GM21576 (cell line): ENCODE data around the gene RFX1.
"Not testable (repeated sequence)": the region's sequence is repeated elsewhere in the genome, so short reads cannot be mapped to it uniquely, and the experiment has no call there.

Experiments used
- ATAC-seq: cut with Tn5 transposase; IDR thresholded peaks from one replicate; pipeline ENCODE4 v1.9.1; 2021; ENCODE audit warnings: mild to moderate bottlenecking, moderate library complexity; ENCODE audit not compliant: unreplicated experiment

The RFX1 gene

DNA sequence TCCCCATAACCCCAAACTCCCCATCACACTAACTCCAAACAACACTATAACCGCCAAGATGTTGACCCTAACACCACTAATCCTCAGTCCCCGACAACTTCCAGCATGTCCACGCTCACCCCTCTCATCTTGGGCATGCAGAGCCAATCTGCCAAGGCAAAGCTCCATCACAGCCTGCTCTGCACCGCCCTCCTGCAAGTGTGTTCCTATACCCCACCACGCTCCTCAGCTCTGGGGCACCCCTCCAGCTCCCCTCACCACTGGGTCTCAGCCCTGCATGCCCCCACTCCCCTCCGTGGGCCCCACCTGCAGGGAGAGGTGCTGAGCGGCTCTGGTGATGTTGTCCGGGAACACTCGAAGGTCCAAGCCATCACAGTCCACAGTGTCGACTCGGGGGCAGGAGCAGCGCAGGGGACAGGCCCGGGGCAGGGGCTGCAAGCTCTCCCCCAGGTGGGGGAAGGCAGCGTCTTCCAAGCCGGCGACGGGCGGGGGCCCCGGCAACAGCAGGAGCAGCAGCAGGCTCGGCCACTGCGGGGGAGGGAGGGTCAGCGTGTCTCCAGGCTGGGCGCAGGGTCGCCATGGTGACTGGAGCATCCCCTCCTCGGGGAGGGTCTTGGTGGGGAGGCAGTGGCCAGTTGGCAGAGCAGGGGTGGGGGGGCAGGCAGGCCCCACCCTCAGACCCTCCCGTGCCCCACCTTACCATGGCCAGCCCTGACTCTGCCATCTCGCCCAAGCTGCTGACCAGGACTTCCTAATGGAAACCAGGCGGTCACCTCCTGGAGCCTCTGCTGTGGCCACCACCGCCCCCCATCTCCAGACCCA lies 68.4 kb downstream of the RFX1 start:
- ATAC-seq: no peak

DNA sequence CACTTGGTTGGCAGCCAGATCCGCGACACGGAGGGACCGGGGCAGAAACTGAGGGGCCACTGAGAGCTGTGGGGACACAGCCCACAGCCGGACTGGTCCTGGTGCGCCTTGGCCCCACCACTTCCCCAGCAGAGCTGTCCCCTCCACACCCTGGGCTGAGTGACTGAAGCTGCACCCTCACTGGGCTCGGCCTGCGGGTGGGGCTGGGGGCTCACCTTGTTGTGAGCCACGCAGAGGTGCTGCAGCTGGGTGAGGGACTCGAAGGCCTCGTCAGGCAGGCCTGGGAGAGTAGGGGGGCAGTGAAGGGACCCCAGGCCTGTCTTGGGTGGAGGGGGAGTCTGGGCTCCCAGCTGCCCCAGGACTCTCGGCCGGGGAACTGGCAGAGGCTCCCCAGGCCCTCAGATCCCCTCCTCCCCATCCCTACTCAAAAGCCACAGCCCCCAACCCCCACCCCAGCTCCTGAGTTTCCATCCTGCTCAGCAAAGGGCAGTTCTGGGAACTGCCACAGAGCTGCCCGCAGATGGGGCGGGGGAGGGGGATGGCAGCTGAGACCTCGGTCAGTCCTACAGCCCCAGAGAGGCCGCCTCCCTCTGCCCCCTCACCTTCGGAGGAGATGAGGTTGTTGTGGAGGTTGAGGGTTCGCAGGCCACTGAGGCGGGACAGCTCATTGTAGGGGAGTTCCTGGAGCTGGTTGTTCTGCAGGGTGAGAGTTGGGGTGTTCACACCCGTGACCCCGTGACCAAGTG lies 70.2 kb downstream of the RFX1 start:
- no peak for ATAC-seq

GRCh38 chr19:13934785-13935109 lies 71.4 kb downstream of the RFX1 start:
- ATAC-seq: no peak

GRCh38 chr19:13932911-13933393 lies 73.2 kb downstream of the RFX1 start:
- no peak for ATAC-seq

DNA sequence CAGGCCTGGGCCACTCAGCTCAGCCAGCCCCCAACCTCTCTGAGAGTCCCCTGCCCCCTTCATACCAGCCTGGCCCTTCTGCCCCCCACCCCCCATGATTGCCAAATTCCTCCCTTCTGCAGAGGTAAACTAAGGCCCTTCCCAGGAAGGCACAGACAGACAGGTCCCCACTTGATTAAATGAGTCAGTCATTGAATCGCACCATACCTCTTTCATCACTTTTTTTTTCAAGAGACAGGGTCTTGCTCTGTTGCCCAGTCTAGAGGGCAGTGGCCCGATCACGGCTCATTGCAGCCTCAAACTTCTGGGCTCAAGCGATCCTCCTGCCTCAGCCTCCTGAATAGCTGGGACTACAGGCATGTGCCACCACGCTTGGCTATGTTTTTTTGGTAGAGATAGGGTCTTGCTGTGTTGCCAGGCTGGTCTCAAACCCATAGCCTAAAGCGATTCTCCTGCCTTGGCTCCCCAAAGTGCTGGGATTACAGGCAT lies 73.9 kb downstream of the RFX1 start:
- no peak for ATAC-seq

- ATAC-seq: no peak
Measured at GRCh38 chr19:13931391-13932148, 74.5 kb downstream of the RFX1 start.

- ATAC-seq: no peak
Measured at GRCh38 chr19:13930402-13930801, 75.7 kb downstream of the RFX1 start.

GRCh38 chr19:13929956-13930355 lies 76.2 kb downstream of the RFX1 start:
- no peak for ATAC-seq

- no peak for ATAC-seq
Measured at GRCh38 chr19:13929340-13929739, 76.8 kb downstream of the RFX1 start.

DNA sequence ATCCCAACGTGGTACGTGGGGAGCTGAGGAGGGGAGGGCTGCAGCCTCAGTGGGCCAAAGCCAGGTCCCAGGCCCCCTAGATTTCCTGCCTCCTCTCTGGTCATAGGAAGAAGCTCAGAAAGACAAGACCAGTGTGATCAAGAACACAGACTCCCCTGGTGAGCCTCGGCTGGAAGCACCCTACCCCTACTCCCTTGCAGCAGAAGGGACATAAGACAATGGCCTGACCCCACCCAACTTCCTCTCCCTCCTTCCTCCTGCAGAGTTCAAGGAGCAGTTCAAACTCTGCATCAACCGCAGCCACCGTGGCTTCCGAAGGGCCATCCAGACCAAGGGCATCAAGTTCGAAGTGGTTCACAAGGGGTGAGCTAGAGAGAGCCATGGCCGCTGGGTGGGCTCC lies 79.4 kb downstream of the RFX1 start:
- no peak for ATAC-seq

DNA sequence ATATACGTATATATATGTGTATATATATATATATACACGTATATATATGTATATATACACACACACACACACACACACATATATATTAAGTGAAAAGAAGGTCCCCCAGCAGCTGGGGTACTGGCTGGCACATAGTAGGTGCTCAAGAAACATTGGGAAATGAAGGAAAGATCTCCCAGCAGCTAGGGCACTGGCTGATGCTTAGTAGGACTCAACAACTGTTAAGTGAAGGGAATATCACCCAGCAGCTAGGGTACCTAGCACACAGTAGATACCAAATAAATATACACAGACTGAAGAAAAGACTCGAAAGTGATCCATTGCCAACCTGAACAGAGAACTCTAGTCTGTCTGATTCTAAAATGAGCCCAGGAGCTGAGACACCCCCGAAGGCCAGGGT lies 80.1 kb downstream of the RFX1 start:
- no peak for ATAC-seq

- no peak for ATAC-seq
Measured at GRCh38 chr19:13923194-13923987, 82.7 kb downstream of the RFX1 start.

GRCh38 chr19:13922118-13922517 lies 84.0 kb downstream of the RFX1 start:
- not testable (repeated sequence) for ATAC-seq

GRCh38 chr19:13920940-13921747 lies 85.0 kb downstream of the RFX1 start:
- no peak for ATAC-seq

DNA sequence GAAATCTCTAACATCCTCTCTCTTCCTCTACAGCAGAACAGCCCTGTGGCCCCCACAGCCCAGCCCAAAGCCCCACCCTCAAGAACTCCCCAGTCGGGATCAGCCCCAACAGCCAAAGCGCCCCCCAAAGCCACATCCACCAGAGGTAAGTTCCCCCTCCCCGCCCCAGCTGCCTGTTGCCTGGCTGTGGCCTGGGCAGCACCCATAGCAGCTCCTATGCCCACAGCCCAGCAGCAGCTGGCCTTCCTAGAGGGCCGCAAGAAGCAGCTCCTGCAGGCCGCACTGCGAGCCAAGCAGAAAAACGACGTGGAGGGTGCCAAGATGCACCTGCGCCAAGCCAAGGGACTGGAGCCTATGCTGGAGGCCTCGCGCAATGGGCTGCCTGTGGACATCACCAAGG lies 85.6 kb downstream of the RFX1 start:
- ATAC-seq: no peak

DNA sequence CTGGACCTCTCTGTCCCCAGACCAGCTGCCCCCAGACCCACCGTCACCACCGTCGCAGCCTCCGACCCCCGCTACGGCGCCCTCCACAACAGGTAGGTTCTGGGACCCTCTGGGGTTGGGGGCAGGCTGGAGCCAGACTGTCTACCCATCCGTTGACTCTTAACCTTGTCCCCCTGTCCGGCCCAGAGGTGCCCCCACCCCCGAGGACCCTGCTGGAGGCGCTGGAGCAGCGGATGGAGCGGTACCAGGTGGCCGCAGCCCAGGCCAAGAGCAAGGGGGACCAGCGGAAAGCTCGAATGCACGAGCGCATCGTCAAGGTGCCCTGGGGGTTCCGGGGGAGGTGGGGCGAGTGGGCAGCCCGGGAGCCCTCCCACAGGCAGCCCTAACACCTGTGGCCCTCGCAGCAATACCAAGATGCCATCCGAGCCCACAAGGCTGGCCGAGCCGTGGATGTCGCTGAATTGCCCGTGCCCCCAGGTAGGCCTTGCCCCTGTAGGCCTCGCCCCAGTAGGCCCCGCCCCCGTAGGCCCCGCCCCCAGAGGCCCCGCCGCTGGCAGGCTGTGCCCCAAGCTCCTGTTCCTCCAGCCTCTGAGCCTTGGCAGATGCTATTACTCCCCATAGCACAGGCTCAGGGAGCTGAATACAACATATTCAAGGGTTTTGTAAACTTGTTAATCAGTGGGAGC lies 87.3 kb downstream of the RFX1 start:
- ATAC-seq: no peak

DNA sequence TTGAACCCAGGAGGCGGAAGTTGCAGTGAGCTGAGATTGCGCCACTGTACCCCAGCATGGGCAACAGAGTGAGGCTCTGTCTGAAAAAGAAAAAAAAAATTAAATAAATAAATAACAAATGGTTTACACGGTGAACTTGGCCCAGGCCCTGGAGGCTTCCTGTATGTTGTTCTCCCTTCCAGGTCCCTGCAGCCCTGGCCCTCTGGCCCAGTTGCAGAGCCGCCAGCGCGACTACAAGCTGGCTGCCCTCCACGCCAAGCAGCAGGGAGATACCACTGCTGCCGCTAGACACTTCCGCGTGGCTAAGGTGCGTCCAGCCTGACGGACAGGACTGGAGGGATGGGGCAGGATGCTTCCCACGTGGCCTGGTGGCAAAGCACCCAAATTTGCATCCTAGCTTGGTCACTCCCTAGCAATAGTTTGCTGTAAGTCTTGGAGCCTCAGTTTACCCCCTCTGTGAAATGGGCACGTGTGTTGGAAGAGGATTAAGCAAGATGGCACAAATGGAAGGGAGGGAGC lies 88.2 kb downstream of the RFX1 start:
- no peak for ATAC-seq

GRCh38 chr19:13914777-13915176 lies 91.3 kb downstream of the RFX1 start:
- no peak for ATAC-seq

DNA sequence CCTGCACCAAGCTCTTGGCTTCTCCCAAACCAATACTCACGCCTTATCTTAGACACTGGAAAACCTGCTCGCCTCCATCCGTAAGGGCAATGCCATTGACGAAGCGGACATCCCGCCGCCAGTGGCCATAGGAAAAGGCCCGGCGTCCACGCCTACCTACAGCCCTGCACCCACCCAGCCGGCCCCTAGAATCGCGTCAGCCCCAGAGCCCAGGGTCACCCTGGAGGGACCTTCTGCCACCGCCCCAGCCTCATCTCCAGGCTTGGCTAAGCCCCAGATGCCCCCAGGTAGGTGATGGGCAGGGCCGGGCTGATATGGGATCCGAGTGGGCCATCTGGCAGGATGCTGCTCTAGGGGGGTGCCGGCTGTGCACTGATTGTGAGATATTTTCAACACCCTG lies 92.8 kb downstream of the RFX1 start:
- no peak for ATAC-seq
